Stimulated activated CD8-positive, alpha-beta memory T cell treated with anti-CD3 and anti-CD28 coated beads, Interleukin-12 subunit alpha, Interleukin-12 subunit beta, amount 100 ng/mL, for 24 hours (primary cell): ENCODE measurements around the gene C19orf81.

Source experiments
- DNase-seq: peaks from one replicate; pipeline ENCODE4 v3.0.0-alpha.2; 2020; ENCODE audit errors: extremely low read depth

The C19orf81 gene

DNA sequence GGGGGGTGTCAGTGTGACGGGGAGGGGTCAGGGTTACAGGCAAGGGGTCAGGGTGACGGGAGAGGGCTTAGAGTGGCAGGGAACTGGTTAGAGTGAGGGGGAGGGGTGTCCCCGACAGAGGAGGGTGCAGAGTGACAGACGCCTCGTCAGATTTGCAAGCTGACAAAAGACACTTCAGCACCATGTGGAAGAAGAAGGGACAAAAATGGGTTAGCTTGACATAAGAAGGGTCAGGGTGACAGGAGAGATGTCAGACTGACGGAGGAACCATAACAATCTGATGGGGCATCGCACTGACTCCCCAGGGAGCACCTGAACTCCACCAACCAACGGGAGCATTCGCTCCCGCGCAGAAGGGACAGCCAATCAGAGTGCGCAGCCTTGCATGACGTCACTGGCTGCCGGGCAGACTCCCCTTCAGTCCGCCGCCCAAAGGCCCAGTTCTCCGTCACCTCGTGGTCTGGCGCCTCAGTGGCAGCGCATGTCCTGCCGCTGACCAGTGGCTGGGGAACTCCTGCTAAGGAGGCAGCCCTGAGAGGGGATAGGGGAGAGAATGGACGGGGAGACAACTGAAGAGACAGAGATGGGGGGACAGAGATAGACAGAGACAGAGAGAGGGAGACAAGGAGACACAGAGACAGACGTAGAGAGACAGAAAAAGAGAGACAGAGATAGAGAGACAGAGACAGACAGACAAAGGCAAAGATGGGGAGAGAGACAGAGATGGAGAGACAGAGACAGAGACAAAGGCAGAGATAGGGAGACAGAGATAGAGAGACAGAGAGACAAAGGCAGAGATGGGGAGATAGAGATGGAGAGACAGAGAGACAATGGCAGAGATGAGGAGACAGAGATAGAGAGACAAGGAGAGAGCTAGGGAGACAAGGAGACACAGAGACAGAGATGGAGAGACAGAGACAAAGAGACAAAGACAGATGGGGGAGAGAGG lies 30.2 kb downstream of the C19orf81 start:
- DNase-seq = peak; percentile 33

DNA sequence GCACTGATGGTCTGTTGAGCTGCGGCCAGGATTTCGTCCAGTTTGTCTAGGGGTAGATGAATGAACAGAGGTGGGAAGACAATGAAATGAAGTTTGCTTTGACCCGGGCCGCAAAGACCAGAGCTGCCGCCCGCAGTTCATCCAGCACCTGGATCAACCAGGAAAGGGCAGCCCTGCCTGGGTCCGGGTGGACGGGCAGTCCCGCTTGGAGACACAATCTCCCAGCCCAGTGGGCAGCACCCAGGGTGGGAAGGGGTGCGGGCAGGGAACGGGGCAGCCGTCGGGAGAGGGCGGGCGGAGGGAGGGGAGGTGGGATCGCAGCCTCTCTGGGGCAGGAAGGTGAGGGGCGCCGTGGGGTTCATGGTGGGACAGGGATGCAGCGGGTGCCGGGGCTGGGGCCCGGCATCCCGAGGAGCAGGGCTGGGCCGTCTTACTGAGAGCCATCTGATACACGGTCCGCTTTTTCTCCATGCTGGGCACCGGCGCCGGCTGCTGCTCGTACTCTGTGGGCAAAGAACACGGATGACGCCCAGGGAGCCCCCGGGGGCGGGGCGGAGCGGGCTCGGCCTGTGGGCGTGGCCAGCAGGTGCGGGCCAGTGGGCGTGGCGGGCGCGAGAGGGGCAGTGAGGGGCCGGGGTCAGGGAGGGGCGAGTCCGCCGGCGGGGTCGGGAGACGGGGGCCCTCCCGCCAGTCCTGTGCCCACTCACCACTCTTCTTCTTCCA lies 37.2 kb downstream of the C19orf81 start:
- no peak for DNase-seq

DNA sequence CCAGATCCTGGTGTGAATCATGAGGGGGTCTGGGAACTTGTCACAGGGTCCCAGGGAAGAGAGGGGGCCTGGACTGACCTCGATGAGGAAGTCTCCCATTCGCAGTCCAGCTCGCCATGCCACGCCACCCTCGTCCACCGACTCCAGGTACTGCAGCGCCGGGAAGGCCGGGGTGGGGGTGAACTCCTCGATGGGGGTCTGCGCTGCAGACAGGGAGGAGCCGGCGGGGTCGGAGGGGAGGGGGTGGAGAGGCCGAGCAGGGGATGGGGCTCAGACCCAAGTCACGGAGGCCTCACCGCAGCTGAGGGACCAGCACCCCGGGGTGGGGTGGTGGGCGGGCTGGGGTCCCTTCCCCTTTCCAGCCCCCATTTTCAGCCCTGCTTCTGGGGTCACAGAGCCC lies 39.5 kb downstream of the C19orf81 start:
- no peak for DNase-seq

DNA sequence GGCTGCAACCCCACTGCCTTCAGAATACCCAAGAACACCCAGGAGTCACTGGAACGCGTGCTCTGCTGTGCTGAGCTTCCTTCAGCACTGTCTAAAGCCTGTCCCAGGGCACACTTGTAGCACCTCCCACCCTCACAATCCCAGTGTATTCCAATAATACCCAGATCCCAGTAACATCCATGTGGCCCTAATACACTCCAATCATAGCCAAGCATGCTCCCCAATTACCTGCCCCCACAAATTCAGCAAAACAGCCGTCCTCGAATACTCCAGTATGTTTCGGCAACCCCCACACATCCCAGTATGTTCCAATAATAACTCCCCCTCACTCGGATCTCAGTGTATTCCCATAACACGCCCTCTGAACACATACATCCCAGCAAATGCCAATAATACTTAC lies 41.2 kb downstream of the C19orf81 start:
- DNase-seq = no peak

DNA sequence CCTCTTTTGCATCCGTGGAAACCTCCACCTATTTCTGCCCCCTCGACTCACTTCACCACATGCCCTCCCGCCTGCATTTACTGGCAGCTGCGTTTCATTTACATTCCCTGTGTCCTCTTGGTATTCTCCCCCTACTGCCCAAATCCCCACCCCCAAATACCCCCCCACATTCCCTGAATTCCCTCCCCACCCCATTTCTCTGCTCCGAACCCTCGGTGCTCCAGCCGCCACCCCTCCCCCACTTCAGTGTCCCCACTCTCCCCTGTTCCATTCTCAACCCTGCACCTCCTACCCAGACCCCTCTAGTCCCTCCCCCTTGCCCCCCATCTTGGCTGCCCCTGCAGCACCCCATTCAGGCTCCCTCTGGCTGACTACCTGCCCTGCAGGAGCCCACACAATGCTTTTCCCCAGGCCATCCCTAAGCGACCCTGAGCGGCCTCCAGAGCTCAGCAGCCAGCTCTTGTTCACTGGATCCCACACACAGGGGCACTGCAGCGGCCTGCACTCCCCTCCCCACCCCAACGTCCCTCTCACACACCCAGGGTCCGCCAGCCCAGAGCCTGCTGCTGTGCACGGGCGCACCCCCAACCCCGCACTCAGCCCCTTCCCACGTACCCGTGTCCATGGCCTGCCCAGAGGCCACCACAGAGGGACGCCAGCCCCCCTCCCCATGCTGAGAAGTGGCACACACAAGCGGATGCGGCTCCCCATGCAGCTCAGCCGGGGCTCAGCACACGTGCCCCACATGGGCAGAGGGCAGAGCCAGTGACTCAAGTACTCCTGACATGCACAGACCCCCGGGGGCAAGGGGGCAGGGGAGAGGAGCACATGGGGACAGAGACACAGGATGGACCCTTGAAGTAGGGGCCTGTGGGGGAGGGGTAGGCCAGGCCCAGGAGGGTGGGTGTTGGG lies 44.1 kb downstream of the C19orf81 start:
- DNase-seq = no peak

DNA sequence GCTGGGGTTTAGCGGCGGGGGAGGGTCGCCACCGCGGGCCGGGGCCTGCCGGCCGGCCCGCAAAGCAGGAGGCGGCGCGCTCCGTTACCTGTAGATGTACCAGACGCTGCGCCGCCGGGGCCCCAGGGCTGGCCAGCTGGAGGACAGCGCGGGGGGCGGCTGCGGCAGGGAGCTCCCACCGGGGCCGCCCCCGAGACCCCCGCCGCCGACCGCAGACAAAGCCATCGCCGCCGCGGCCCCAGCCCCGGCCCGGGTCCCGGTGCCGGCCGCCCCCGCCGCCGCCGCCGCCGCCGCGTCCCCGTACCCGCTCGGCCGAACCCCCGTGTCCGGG lies 45.5 kb downstream of the C19orf81 start:
- DNase-seq = no peak

DNA sequence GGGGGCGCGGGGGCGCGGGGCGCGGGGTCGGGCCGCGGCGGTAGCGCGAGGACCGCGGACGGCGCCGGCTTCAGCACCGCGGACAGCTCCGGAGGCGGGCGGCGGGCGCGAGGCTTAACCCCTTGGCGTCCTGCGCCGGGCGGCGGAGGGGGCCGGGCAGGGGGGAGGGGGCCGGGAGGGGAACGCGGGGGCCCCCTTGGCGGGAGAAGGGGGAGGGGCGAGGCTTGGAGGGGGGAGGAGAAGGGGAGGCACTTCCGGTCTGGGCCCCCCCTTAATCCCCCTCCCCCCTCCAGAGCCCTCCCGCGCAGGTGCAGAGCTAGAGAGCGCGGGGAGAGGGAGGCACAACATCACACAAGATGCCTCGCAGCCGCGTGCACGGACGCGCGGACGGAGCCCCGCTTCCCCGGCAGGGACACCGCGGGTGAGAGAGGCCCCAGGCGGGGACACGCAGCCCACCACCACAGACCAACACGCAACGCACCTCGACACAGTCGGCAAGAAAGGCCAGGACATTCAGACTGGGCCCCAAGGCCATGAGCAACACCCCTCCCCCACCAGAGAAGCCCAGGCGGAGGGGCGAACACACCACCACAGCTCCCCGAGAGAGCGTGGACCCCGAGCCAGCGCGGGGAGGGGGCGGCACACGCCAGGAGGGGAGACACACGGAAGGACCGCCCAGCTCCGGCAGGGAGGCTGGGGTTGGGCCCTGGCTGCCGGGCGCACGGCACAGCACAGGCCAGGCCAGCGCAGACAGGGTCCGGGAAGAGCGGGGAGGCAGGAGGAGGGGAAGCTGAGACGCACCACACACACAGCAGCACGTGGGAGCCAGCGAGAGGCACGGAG lies 46.2 kb downstream of the C19orf81 start:
- DNase-seq = no peak

DNA sequence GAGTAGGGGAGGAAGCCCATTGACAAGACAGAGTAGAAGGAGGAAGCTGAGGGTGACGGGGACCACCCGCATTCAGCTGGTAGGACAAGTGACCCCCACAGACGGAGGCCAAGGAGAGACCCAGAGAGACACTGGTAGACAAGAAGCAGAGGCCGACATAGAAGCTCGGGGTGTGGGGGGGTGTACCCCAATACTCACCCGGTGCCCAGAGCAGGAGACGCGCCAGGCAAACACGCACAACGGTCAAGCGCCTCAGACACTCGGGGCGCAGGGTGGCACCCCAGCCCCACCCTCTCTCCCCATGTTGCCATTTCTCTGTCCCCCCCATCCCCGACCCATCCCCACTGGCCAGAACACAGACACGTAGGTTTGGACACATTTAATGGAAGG lies 46.8 kb downstream of the C19orf81 start:
- DNase-seq = no peak

DNA sequence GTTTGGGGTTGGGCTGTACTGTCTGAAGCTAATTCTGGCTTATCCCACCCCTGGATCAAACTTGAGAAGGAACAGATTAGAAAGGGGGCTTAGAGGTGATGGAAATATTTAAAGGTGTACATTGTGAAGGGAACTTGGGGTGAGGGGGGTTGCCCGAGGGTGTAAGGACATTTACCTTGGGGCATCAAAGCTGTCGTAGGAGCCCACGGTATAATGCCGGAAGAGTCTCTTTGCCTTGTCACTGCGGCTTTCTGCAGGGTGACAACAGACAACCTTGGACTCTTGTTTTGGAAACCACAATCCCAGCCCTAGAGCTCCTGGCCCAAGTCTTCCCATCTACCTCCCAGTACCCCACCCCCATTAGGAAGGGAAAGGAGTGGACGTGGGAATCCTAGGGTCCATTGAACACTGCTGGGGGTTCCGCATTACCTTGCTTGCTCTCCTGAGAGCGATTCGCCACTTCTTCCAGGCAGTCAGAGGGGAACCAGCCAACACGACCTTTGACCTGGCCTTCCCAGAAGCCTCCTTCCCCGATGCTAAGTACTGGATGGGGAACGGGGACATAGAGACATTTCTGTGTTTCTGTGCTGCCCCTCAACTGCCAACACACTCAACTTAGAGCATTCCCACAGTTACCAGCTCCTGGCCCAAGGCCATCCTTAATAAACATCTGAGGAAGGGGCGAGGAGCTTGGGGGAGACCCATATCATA lies 48.3 kb downstream of the C19orf81 start:
- DNase-seq = no peak

DNA sequence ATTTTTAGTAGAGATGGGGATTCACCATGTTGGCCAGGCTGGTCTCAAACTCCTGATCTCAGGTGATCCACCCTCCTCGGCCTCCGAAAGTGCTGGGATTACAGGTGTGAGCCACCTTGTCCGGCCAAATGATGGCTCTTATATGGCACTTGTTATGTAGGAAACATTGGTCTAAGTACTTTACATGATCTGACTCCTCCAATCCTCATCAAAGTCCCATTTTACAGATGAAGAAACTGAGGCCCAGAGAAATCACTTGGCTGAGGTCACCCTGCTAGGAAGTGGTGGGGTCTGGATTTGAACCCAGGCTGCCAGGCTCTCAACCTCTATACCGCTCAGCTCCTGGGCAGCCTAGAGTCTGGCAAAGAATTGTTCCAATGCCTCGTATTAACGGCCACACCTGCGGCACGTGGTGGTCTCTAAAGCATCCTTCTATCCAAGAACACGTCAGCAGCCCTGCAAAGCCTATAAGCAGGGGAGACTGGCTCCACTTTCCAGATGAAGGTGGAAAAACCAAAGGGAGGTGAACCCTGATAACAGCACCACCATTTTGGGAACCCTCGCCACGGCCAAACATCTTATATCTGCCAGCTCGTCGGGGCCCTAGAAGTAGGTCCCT lies 52.2 kb downstream of the C19orf81 start:
- no peak for DNase-seq

DNA sequence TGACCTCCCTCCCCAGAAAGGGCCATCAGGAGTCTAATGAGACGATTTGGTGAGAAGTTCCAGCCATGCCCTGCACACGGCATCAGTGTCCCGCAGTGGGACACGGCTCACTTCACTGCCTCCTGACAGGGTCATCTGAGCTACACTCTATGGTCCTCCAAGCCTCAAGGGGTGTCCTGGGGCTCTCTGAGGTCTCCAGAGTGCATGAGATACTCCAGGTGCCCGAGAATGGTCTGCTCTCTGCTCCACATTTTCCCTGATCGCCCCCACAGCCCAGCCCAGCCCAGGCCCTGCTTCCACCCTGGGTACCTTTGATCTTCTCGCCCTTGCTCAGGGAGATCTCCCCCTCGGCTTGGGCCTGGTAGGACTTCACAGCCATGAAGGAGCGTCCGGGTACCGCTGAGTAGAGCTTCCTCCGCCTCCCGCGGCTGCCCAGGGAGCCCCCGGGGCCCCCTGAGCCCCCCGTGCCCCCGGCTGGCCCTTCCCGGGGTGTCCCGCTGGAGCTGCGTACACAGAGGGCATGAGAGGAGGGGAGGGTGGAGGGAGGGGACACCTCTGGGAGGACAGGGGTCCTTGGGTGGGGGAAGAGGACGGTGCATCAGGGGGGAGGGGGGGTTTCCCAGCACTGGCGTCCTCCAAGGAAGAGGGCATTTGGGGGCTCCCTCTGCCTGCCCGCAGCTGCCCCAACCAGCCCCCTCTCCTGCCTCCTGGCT lies 53.1 kb downstream of the C19orf81 start:
- no peak for DNase-seq

DNA sequence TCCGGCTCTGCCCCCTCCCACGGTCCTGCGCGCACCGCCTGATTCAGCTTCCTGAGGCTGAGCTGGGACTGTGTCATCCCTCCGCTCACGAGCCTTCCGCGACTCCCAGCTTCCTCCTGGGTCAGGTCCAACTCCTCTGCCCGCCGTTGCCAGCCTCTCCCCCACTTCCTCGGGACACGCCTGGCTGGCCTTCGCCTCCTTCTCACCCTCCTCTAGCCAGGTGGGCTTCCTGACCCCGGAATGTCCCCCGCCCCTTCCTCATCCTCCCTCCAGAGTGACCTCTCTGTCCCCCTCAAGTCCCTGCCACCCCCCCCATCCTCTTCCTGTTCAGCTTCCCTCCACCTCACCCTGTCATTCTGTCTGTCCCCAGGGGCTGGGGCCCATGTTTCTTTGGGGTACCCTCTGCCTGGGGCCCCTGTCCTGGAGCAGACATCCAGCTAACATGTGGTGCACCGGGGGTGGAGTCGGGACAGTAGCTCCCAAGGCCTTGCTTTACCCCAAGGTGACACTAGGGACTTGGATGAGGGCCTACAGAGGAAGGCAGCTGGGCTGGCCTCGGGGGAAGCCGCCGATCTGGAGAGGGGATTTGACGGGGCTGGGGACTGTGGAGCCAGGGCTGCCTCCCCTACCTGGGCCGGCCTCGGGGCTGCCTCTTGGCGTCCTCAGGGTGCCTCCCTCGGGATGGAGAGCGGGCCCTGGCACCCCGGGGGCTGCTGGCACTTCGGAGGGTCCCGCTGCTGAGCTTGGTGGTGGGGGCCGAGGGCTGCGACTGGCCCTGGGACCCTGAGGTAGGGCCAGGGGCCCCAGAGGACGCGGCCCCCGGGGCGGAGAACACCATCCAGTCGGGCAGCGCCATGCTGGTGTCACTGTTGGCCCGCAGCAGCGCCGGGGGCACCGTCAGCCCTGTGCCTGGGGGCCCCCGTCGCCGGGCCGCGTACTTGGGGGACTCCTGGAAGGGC lies 53.9 kb downstream of the C19orf81 start:
- DNase-seq = no peak

DNA sequence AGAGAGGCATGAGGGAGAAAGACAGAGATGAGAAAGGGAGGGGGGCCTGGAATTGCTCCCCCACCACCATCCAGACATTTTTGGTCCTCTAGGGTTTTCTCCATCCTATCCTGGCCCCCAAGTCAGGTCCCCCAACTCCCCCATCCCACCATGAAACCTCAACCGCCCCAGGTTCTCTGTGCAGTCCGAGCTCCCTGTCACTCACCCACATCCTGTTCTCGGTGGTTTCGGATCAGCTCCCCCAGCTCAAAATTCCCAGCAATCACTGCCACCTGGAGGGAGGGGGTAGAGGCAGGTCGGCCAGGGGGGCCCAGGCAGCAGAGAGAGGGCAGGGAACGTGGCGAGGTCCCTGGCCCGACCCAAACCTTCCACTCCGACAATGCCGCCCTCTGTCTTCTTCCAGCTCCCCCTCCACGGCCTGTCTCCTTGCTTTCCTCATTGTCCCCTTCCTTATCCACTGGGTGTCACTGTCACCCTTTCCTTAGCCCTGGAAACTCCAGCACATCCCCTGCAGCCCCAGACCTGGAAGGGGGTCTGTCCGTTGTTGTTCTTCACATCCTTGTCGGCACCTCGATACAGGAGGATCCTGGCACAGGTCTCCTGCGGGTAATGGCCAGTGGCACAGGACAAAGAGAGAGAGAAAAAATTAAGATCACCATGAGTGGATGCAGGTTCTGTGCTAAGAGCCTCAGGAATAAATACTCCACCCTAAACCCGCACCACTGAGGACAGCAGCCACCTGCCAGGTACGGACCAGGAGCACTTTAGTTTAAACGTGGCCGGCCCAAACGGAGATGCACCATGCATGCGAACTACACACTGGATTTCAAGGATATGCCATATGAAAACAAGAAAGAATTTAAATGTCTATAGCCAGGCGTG lies 54.9 kb downstream of the C19orf81 start:
- DNase-seq = no peak

DNA sequence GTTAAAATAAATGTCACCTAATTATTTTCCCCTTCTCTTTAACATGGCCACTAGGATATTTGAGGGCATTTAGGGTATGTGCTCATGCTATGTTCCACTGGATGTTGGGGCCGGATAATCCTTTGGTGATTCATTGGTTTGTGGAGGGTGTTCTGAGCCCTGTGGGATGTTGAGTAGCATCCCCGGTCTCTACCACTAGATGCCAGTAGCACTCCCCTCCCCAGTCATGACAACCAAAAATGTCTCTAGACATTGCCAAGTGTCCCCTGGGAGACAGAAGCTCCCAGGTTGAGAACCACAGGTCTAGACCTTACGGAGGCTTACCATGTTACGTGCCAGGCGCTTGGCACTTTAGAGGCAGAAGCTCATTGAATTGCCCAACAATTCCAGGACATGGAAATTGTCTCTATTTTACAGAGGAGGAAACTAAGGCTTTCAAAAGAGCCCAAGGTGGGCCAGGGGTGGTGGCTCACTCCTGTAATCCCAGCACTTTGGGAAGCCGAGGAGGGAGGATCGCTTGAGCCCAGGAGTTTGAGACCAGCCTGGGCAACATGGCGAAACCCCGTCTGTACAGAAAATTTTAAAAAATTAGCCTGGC lies 56.3 kb downstream of the C19orf81 start:
- DNase-seq = no peak

DNA sequence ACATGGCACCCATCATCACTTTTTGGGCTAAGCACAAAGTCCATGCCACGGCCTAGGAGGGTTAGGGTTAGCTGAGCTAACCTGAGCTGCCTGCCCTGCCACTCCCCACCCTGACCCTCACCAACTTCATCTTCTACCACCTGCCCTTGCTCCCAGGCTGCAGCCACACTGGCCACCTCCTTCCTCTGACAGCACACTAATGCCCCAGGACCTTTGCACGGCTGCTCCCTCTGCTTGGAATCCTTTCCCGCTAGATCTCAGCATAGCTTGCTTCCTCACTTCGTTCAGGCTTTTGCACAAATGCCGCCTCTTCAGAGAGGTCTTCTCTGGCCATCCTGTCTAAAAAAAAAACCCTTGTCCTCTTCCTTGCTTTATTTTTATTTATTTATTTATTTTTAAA lies 57.1 kb downstream of the C19orf81 start:
- no peak for DNase-seq

DNA sequence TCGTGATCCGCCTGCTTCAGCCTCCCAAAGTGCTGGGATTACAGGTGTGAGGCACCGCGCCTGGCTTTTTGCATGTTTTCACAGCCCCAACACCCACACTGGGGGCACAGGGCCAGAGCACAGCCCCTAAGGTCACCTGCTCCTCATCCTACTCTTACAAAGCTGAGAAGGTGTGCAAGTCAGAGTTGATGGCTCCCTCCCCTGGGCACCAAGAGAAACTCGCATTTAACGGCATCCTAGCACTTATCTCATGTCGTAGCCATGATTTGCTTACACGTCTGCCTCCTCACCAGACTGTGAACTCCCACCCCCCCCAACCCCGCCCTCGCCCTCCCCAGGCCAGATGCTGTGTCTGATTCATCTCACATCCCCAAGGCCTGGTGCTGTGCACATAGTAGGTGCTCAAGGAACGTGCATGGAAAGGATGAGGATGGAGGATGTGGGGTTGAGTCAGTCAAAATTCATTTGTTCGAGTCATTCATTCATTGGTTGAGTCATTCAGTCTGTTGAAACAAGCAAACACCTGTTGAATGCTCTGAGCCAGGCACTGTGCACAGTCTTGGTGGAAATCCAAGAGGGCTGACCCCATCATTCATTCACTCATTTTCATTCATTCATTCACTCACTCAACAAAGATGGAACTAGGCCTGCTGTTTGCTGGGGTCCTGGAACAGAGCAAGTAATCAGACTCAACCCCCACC lies 59.1 kb downstream of the C19orf81 start:
- DNase-seq = no peak
